HepG2 (cell line): ENCODE results near the gene SEC62.

Experiments
- ZNF160 ChIP-seq: sonication (generic); formaldehyde crosslinking; IDR thresholded peaks from 2 replicates; pipeline ENCODE4 v1.8.0; 2022; ENCODE audit warnings: mild to moderate bottlenecking, inconsistent platforms, missing genetic modification reagents
- ZNF280D ChIP-seq: sonication (generic); formaldehyde crosslinking; IDR thresholded peaks from 2 replicates; pipeline ENCODE4 v1.5.1; 2020; ENCODE audit warnings: mild to moderate bottlenecking, missing genetic modification reagents

- no peak for TF ChIP-seq ZNF160 (CRISPR knock-in tag)
- TF ChIP-seq ZNF280D = no peak
These were observed 21.3 kb upstream of the SEC62 start for GRCh38 chr3:169945313-169945712.
